ENCODE results near the gene PDZRN3. TPM values are rescaled to one million over a fixed set of nuclear protein-coding genes. Genes with fewer than 3 reads are reported as not detected.
"Not testable (repeated sequence)": the region's sequence is repeated elsewhere in the genome, so short reads cannot be mapped to it uniquely, and the experiment has no call there.

The PDZRN3 gene
- total RNA-seq, 1 experiment from 2014 or later, result 3.1 TPM

DNA sequence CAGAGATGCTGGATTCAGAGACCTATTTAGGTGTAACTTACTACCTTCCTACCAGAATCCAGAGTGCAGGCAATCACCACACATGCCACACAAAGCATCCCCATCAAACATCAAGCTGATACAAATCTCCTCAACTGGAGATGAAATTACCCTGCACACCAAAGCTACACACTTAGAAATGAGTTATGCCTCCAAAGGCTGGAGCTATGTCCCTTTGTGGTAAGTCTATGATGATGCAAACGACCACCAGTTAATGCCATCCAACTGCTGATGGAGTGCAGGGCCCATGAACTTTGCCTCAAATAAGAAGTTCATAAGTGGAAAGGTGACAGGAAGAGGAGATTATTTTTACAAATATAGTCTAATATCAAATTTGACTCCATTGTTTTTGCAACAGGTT lies 38.1 kb downstream of the PDZRN3 start:
- no peak for DNase-seq (ENCODE audit: low read depth)

DNA sequence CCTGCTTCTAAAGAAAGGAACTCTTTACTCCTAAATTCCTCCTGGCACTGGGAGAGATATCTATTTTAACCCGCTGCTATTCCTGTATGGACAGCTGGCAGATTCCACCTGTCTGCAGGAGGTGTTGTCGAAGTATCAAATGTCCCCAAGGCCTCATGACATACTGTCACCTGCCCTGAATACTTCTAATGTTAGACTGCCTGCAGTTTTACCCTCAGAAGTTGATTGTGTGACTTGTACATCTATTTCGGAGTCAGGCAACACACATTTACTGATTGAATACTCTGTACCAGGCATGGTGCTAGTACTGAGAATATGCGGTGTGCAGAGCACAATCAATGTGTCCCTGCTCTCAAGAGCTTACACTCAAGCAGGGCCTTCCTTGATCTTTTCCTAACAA lies 38.6 kb downstream of the PDZRN3 start:
- DNase-seq (ENCODE audit: low read depth), result no peak

DNA sequence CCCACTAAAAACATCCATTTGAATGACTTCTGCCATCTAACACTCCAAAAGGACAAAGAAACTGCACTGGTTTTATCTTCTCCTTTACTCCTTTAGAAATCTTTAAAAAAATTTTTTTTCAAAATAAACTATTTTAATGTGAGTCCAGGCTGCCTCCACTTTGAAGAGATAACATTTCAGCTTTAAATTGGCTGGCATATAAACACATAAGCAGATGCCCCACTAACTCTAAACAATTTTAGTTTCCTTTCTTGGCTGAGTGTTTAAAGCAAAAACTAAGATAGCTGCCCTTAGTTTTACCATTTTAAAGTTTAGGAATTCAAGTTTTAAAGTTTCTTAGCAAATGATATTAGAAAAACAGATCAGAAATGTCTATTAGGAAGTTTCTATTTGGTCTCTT lies 39.9 kb downstream of the PDZRN3 start:
- DNase-seq (ENCODE audit: low read depth), result no peak

DNA sequence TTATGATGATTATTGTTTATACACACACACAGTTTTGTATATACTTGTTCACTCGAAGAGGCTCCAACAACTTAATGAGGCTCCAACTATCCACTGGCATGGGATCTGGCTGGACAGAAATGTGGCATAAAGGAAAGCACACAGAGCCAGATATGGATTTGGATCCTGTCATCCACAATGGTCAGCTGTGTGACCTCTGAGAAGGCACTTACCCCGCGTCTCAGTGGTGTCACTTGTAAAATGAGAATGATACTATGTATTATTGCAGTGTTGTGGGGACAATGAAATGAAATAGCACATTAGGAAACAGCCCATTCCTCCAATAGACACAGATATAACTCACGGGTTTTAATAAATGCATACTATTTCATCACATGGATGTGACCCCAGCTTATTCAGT lies 42.2 kb downstream of the PDZRN3 start:
- no peak for DNase-seq (ENCODE audit: low read depth)

DNA sequence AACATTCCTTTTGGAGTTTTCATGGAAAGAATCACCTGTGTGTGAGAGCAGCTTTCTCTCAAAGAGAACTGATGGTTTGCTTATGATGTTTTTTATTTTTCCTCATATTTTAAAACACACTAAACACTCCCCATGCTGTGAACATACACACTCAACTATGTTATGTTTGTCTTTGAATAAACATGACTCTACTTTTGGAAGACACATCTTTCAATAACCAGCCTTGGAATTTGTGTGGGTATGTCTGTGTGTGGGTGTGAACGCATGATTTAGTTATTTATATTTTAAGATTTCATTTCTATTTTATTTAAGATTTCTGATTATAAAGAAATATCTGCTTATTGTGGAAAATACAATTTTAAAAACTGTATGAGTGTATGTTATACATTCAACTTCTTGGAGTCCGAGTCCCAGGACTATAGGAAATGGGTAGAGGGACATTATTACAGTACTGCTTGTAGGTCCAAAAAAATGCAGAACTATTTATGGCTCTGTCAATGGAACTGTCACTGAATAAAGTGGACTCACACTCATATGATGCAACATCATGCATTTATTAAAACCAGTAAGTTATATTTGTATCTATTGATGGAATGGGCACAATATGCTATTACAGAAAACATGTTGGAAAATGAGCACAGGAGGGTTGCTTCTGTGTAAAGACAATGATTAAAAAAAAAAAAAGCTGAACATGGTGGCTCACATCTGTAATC lies 43.5 kb downstream of the PDZRN3 start:
- no peak for DNase-seq (ENCODE audit: low read depth)

DNA sequence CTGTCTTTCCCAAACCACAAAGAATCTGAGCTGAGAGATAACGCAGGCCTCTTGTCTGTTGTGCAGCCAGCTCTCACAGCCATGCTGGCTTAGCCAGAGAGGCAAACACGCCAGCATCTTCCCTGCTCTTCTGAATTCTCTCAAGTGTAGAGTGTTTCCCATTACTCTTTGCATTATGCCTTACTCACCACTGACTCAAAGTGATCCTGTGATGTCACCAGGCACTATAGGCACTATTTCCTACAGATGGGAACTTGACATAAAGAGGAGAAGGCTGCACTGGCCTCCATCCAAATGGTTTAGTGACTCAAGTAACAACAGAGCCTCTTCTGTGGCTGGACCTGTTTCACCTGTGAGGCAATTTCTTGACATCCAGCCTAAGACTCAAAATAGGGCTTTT lies 44.4 kb downstream of the PDZRN3 start:
- DNase-seq (ENCODE audit: low read depth), result peak; percentile 65

DNA sequence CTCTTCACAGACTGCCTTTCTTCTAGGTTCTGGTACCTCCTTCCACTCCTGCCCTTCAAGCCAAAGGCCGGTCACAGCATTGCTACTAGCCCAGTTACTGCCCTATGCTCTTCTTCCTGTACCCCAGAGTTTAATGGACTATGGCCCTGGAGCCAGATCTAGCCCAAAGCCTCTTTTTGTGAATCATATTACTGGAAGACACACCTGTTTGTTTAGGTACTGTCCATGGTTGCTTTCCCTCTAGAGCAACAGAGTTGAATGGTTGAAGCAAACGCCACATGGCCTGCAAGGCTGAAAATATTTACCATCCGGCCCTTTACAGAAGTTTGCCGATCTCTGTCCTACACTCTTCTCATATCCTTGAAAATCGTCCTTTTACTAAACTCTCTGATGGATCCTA lies 47.0 kb downstream of the PDZRN3 start:
- no peak for DNase-seq (ENCODE audit: low read depth)

DNA sequence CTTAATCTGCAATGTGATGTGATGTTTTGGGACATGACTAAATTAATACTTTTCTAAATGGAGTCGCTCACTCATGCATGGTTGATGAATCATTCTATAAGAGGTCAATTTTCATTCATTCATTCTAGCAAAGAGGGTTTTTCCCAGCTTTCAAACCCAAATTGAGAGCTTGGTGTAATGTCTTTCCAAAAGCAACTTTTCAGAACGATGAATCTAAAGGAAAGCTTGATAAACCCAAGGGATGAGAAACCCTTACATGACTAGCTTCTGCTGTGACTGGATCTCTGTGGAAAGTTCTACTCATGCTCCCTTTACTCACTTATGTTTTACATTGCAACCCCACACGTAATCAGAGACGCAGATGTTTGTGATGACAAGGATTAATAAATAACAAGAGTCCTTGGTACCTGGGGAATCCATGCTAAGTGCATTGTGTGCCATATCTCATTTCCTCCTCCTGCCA lies 47.7 kb downstream of the PDZRN3 start:
- no peak for DNase-seq (ENCODE audit: low read depth)

DNA sequence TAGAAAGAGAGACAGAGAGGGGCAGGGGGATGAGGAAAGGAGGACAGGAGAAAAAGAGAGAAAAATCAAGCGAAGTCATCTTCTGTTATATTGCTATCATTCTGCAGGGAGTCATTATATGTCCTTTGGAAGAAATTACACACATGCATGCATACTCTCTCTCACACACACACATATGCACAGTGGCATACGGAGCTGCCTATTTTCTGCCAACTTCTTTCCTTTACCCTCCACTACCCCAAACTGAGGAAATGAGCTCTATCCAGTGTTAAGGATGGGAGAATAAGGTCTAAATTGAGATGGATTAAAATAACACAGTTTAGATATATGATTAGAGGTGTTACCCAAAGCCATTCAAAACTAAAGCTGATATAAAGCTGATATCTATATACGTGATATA lies 48.8 kb downstream of the PDZRN3 start:
- DNase-seq (ENCODE audit: low read depth), result no peak

DNA sequence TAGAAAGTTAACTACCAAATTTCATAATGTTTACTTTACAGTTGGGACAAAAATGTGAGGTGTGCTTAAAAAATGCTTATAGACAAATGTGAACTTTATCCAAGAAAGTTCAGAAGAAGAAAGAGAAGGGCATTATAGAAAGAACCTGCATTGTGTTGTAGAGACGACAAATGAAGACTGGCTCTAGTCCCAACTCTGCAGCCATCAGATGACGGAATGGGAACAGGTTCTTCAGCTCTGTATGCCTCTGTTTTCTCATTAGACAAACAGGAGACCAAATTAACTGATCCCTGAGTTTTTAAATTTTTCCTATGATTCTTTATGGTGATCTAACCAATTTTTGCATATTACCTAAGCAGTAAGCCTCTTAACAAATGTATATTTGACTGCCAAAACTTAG lies 49.2 kb downstream of the PDZRN3 start:
- DNase-seq (ENCODE audit: low read depth), result no peak

DNA sequence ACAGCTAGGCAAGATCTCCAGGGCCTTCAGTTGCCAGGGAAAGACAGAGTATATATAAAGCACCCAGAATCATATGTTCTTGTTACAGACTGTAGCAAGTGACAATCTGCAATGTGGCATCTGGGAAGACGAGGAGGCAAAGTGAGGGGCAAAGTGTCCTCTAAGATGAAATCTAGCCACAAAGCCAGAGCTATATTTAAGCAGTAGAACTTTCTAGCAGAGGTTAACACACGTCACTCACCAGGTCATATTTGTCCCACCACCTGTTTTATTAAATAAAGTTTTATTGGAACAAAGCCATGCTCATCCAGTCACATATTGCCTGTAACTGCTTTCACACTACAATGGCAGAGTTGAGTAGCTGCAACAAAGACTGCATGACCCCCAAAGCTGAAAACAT lies 51.5 kb downstream of the PDZRN3 start:
- DNase-seq (ENCODE audit: low read depth), result no peak

DNA sequence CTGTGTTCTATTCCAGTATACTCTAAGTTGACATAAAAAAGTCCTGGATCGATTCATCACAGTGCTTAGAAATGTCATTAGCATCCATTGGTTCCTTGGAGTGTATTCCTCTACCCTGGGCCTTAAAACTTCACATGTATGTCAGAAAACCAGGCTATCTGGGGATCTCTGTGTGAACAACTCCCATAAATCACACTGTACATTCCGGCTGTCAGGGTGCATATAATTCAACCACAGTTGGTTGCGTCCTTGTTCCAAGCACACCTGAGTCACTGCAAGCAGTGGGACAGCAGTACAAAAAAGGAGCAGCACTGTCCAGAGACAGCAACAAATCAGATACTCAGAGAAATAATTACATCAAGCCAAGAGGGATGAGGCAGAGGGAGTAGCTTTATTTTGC lies 52.4 kb downstream of the PDZRN3 start:
- no peak for DNase-seq (ENCODE audit: low read depth)

DNA sequence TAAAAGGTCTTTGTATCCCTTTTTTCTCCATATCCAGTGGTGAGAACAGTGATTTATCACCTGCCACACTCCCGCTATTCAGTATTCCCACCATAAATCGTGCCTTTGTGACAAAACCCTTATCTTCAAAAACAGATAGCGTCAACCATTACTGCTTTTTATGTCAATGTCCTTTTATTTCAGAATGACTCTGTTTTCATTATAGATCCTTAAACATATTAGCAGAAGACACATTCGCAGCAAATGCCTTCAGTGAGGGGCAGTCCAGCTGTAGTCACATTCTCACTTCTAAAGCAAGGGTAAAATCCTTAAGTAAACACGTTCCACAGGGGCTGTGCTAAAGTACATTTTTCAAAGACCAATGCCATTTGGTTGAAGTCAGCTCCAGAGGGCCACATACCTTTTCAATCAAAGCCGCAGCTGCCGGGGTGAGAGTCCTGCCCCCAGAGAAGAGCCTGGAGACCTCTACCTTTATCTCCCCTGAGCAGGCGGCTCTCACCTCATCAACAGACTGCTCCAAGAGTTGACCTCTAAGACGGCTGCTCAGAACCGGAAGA lies 53.4 kb downstream of the PDZRN3 start:
- DNase-seq (ENCODE audit: low read depth), result no peak

DNA sequence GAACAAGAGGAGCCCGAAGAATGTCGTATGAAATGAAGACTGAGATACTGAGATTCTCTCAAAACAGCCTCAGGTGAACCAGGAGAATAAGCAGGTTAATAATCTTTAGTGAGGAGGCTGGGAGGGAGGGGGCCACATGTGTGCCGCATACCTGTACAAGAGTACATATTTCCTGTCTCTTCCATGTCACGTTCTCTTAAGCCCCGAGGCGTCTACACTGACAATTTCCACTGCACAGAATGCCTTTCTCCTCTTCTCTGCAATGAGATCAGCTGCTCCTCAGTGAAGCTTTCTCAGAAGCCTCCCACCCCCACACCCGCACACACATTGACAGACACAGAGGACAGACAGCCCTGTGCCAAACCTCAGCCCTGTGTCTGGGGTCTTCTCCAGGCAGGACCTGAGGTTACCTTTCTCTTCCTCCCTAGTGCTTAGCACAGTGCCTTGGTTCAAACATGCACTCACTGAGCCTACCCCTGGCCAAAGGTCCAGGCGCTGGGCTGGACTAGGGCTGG lies 55.4 kb downstream of the PDZRN3 start:
- no peak for DNase-seq (ENCODE audit: low read depth)

DNA sequence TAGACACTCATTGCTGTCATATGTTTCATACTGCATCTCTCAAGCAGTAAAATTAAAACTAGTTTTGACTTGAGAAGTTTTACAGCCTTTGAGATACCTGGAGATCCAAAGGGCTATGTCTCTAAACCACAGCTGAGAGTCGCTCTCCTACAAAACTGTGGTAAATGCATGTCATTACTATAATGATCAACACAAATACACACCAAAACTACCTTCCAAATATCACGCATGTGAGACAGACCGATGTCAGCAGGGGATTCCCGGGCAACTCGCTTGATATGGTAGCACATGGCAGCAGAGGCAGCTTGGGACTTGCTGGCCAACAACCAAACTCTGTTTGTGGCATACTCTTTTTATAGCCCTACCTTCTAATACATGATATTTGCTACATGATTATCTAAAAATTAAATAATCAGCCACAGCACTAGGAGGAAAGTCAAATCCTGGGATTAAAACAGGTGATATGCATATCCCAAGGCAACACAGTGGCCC lies 56.3 kb downstream of the PDZRN3 start:
- no peak for DNase-seq (ENCODE audit: low read depth)

DNA sequence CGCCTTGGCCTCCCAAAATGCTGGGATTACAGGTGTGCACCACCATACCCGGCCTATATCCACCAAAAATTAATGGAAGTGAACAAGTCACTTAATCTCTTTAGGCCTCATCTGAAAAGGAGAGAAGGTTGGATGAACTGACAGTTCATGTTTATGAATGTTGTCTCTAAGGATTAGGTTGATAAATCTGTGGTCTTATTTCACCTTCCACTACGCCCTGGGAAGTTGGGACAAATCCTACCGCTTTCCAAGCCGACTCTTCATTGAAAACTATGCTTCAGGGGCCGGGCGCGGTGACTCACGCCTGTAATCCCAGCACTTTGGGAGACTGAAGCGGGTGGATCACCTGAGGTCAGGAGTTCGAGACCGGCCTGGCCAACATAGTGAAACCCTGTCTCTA lies 59.4 kb downstream of the PDZRN3 start:
- DNase-seq (ENCODE audit: low read depth), result not testable (repeated sequence)

DNA sequence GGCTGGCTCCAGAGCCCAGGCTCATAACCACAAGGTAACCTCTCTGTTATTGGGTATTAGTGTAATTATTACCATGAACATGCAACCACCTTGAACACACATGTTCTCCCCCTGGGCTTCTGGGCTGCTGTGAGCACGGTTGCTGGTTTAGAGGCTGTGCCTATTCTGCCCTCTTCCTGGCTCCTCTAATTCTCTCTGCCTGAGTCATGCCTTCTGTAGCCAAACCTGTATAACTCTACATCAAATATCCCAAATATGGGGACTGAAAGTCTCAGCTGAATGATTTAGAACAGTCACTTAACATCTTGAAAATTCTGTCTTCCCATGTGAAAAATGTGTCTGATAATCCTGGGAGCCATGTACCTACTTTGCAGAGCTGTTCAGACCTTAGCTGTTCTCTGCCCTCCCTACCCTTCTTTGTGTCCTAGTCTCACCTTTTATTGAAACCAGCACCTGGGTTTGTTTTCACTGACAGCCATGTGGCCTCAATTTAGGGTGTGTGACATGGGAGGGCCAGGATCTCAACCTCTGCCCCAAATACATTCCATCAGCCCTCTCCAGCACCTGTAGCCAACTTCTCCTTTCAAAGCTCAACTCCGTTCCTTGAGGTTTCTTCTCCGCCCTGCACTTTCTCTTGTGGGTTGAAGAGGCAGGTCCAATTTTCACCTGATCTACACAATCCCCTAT lies 60.7 kb downstream of the PDZRN3 start:
- DNase-seq (ENCODE audit: low read depth), result peak; percentile 11

DNA sequence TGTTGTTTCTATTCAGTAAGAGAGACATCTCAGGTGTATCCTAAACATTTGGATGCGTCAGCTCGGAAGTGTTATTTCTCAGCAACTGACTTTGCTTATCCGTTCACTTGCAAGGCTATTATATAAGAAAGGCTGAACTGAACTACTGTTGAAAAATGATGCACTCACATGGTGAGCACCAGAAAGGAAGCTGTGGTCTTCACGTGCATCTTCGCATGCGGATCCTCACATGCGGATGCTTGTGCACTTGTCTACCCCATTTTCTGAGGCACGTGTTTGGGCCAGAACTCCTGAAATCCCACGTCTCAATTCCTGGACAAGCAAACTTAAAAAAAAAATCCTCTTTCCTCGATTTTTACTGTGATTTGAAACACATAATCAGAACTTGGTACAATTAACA lies 63.2 kb downstream of the PDZRN3 start:
- DNase-seq (ENCODE audit: low read depth), result no peak

DNA sequence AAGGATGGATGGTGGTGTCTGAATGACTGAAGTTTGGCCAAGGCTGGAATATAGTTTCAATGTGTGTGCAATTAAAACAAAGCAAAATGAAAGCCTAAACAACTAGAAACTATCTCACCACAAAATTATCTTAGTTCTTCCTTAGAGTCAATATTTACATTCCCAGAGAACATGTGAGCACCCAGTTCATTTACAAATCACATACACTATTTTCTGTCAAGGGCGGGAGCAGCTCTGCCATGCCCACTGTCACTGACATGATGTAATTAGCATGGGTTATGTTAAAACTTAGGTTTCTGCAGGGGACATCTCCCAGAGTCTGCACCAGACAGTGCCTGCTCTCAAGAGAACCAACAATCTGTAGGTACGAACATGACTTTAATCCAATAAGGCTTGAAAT lies 65.0 kb downstream of the PDZRN3 start:
- no peak for DNase-seq (ENCODE audit: low read depth)

DNA sequence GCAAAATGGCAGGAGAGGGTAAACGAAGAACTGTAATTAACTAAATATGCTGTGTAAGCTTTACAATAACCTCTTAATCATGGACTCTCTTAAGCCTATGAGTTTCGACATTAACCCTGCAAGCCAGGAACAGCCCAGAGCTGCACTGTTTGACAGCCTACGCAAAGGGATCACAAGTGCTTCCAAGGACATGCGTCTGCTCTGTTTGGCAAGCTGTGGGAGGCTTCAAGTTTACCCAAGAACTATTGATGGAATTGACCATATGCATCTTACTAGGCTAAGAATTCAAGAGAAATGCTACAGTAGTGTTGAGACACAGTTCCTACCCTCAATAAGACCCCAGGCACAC lies 66.0 kb downstream of the PDZRN3 start:
- DNase-seq (ENCODE audit: low read depth), result no peak

DNA sequence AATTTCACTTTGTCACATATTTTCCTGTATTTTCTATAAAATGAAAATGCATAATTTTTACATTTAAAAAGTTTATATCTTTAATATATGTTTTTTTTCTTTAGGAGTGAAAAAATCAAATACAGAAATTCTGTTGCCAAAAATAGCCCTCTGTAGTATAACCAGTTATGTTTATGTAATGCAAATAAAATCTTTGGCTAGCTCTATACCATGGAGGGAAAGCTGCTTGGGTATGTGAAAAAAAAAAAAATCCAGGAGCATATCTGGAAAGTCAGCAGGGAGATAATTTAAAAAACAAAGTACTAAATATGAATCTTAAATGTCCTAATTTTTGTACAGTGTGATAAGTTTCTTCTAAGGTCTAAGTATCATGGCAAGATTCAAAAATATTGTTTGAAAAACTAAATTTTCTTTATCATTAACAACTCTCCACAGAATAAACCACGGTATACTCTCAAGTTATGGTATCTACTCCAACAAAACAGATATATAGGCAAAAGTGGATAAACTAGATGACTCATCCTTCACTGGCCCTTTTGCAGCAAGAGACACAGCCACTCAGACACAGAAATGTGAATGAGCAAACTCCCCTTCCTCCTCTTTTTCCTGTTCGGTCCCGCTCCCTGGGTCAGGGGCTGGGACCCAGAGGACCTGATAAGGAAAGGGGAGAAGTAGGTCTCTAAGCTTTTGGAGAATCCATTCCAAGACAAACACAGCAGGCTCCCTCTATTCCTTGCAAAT lies 66.6 kb downstream of the PDZRN3 start:
- peak; percentile 5 for DNase-seq (ENCODE audit: low read depth)

All from Daoy (cell line).